ENCODE measurements around the gene ZNF155. TPM values are rescaled to one million over a fixed set of nuclear protein-coding genes. Genes with fewer than 3 reads are reported as not detected.
"Not testable (repeated sequence)": the region's sequence is repeated elsewhere in the genome, so short reads cannot be mapped to it uniquely, and the experiment has no call there.

The ZNF155 gene
- total RNA-seq, 1 donor from 2014 or later, result 13.8 TPM

- Mint-ChIP-seq H3K27me3 (peaks cover 19% of the 10 kb centered on the region), H3K36me3 (ENCODE audit: insufficient read depth) (no peaks in the 10 kb centered on the region), H3K4me1 (ENCODE audit: low read depth) (no peaks in the 10 kb centered on the region), H3K4me3 (ENCODE audit: low read depth) (no peak overlapping the region), H3K27ac (no peak overlapping the region), H3K9me3 (ENCODE audit: low read depth) (peaks cover 14% of the 10 kb centered on the region)
- TF ChIP-seq CTCF (IDR thresholded peaks at IDR 0.05; ENCODE audit: unreplicated experiment), result no peak
- no peak for DNase-seq (ENCODE audit: low spot score, unreplicated experiment)
These were observed 43.3 kb upstream of the ZNF155 start for GRCh38 chr19:43940719-43941118.

- Mint-ChIP-seq H3K4me1 (ENCODE audit: low read depth) (no peaks in the 10 kb centered on the region), H3K4me3 (ENCODE audit: low read depth) (no peak overlapping the region), H3K36me3 (ENCODE audit: insufficient read depth) (no peaks in the 10 kb centered on the region), H3K27me3 (peaks cover 24% of the 10 kb centered on the region), H3K9me3 (ENCODE audit: low read depth) (peaks cover 19% of the 10 kb centered on the region), H3K27ac (no peak overlapping the region)
- no peak for DNase-seq (ENCODE audit: low spot score, unreplicated experiment)
- TF ChIP-seq CTCF (IDR thresholded peaks at IDR 0.05; ENCODE audit: unreplicated experiment), result no peak
These were observed 42.8 kb upstream of the ZNF155 start for GRCh38 chr19:43941209-43941608.

GRCh38 chr19:43947412-43947811 lies 36.6 kb upstream of the ZNF155 start:
- not testable (repeated sequence) for H3K4me3 Mint-ChIP-seq (ENCODE audit: low read depth); H3K4me1 Mint-ChIP-seq (ENCODE audit: low read depth); H3K36me3 Mint-ChIP-seq (ENCODE audit: insufficient read depth); H3K27ac Mint-ChIP-seq; DNase-seq (ENCODE audit: low spot score, unreplicated experiment)
- Mint-ChIP-seq H3K9me3 (ENCODE audit: low read depth) (peaks cover 45% of the 10 kb centered on the region), H3K27me3 (peaks cover 44% of the 10 kb centered on the region)

- peaks cover 49% of the 10 kb centered on the region for H3K9me3 Mint-ChIP-seq (ENCODE audit: low read depth)
- peak overlapping the region; percentile 53 for H3K4me3 Mint-ChIP-seq (ENCODE audit: low read depth)
- H3K4me1 Mint-ChIP-seq (ENCODE audit: low read depth), result not testable (repeated sequence)
These were observed 34.2 kb upstream of the ZNF155 start for GRCh38 chr19:43949803-43950202.

GRCh38 chr19:43950834-43951645 lies 32.9 kb upstream of the ZNF155 start, which contains the start of gene ZNF221:
ZNF221 (plus strand) TSS chr19:43951228; CDS start chr19:43962727, 11,499 bp downstream.
- H3K27me3 Mint-ChIP-seq, result peaks cover 31% of the 10 kb centered on the region

More at GRCh38 chr19:43949803-43950202, 34.2 kb upstream of the ZNF155 start:
- DNase-seq (ENCODE audit: low spot score, unreplicated experiment); H3K27ac Mint-ChIP-seq: not testable (repeated sequence)
- Mint-ChIP-seq H3K27me3 (peaks cover 39% of the 10 kb centered on the region), H3K36me3 (ENCODE audit: insufficient read depth) (peaks cover 20% of the 10 kb centered on the region)

GRCh38 chr19:43956827-43957226 lies 27.2 kb upstream of the ZNF155 start:
- Mint-ChIP-seq H3K27me3 (no peaks in the 10 kb centered on the region), H3K36me3 (ENCODE audit: insufficient read depth) (peaks cover 61% of the 10 kb centered on the region), H3K27ac (no peak overlapping the region), H3K4me1 (ENCODE audit: low read depth) (no peaks in the 10 kb centered on the region), H3K4me3 (ENCODE audit: low read depth) (no peak overlapping the region), H3K9me3 (ENCODE audit: low read depth) (peaks cover 46% of the 10 kb centered on the region)
- no peak for TF ChIP-seq CTCF (IDR thresholded peaks at IDR 0.05; ENCODE audit: unreplicated experiment)
- DNase-seq (ENCODE audit: low spot score, unreplicated experiment), result no peak

More at GRCh38 chr19:43950834-43951645, 32.9 kb upstream of the ZNF155 start, which contains the start of gene ZNF221:
- Mint-ChIP-seq H3K4me3 (ENCODE audit: low read depth) (peak within 1 kb of the TSS; percentile 99), H3K9me3 (ENCODE audit: low read depth) (peaks cover 53% of the 10 kb centered on the region), H3K36me3 (ENCODE audit: insufficient read depth) (peaks cover 30% of the 10 kb centered on the region), H3K4me1 (ENCODE audit: low read depth) (peaks cover 3% of the 10 kb centered on the region), H3K27ac (peak within 1 kb of the TSS; percentile 98)
- TF ChIP-seq CTCF (IDR thresholded peaks at IDR 0.05; ENCODE audit: unreplicated experiment), result peak; percentile 64
- peak; percentile 78 for DNase-seq (ENCODE audit: low spot score, unreplicated experiment)

Measured in progenitor cell of endocrine pancreas (in vitro differentiated cells).